ENCODE results near the gene MAGI2. TPM values are rescaled to one million over a fixed set of nuclear protein-coding genes. Genes with fewer than 3 reads are reported as not detected.

Gene MAGI2
- total and polyA plus RNA-seq, 2 donors (not counting 3 experiments of a cell fraction or from before 2014, with no cell fraction given) = 0.28 to 6.0 TPM

DNA sequence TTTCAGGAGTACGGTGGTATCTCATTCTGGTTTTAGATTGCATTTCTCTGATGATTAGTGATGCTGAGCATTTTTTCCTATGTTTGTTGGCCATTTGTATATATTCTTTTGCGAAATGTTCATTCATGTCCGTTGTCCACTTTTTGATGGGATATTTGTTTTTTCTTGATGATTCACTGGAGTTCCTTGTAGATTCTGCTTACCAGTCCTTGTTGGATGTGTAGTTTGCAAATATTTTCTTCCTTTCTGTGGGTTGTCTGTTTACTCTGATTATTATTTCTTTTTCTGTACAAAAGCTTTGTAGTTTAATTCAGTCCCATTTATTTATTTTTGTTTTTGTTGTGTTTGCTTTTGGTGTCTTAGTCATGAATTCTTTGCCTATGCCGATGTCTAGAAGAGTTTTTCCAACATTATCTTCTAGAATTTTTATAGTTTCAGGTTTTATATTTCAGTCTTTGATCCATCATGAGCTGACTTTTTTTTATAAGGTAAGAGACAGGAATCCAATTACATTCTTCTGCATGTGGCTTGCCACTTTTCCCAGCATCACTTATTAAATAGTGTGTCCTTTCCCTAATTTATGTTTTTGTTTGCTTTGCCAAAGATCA, 320.5 kb downstream of the MAGI2 start:
- DNase-seq (ENCODE audit: low read depth, low spot score) = no peak

More for the DNA sequence above, 320.5 kb downstream of the MAGI2 start:
- ChIA-PET CTCF (no interaction called here), POLR2A (no interaction called here)
- no peak overlapping the region for H3K4me3 ChIP-seq (replicated peaks in 1 of 3; ENCODE audit: insufficient read depth in 1 of 3, low read depth in 1 of 3, low read length in 3 of 3)
- H3K36me3 ChIP-seq (ENCODE audit: control insufficient read depth in 2 of 2, extremely low read depth in 1 of 2, insufficient read depth in 2 of 2, low read length in 2 of 2) = no peaks in the 10 kb centered on the region
- BruUV-seq (replicated peaks) = no TSS peak
- no peaks in the 10 kb centered on the region for H4K20me1 ChIP-seq (replicated peaks; ENCODE audit: control insufficient read depth, extremely low read depth, insufficient read depth, low read length)
- no peak for TF ChIP-seq EZH2 (IDR thresholded peaks at IDR 0.05; ENCODE audit: borderline replicate concordance, low read depth, low read length, severe bottlenecking)
- TF ChIP-seq, protein P1, sequence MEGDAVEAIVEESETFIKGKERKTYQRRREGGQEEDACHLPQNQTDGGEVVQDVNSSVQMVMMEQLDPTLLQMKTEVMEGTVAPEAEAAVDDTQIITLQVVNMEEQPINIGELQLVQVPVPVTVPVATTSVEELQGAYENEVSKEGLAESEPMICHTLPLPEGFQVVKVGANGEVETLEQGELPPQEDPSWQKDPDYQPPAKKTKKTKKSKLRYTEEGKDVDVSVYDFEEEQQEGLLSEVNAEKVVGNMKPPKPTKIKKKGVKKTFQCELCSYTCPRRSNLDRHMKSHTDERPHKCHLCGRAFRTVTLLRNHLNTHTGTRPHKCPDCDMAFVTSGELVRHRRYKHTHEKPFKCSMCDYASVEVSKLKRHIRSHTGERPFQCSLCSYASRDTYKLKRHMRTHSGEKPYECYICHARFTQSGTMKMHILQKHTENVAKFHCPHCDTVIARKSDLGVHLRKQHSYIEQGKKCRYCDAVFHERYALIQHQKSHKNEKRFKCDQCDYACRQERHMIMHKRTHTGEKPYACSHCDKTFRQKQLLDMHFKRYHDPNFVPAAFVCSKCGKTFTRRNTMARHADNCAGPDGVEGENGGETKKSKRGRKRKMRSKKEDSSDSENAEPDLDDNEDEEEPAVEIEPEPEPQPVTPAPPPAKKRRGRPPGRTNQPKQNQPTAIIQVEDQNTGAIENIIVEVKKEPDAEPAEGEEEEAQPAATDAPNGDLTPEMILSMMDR (IDR thresholded peaks at IDR 0.05; ENCODE audit: extremely low read depth in 1 of 2, insufficient read depth in 1 of 2, low read depth in 1 of 2, low read length in 2 of 2) = no peak
- TF ChIP-seq, protein P2, sequence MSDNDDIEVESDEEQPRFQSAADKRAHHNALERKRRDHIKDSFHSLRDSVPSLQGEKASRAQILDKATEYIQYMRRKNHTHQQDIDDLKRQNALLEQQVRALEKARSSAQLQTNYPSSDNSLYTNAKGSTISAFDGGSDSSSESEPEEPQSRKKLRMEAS (IDR thresholded peaks at IDR 0.05; ENCODE audit: insufficient read depth, insufficient read length) = no peak
- no peak for TF ChIP-seq POLR2A (IDR thresholded peaks at IDR 0.05; ENCODE audit: low read depth, low read length)
- TF ChIP-seq JUN (IDR thresholded peaks at IDR 0.05; ENCODE audit: borderline replicate concordance, insufficient read depth, insufficient read length, low read depth) = no peak
- no peak for TF ChIP-seq MYC (IDR thresholded peaks at IDR 0.05; ENCODE audit: low read depth, low read length)
- TF ChIP-seq GATA2 (IDR thresholded peaks at IDR 0.05; ENCODE audit: insufficient read depth, insufficient read length, low read depth, low read length) = no peak
- no peak for TF ChIP-seq POLR2AphosphoS5 (IDR thresholded peaks at IDR 0.05; ENCODE audit: insufficient read depth, low read depth, low read length)
- no peak for TF ChIP-seq FOS (IDR thresholded peaks at IDR 0.05; ENCODE audit: borderline replicate concordance, insufficient read depth, low read length)
- H3K4me1 ChIP-seq (ENCODE audit: control insufficient read depth, extremely low read depth, insufficient read depth, low read length) = no peaks in the 10 kb centered on the region
- H3K79me2 ChIP-seq (ENCODE audit: control insufficient read depth, insufficient read depth, low read length) = no peaks in the 10 kb centered on the region
- no peak overlapping the region for H2AFZ ChIP-seq (ENCODE audit: low read depth, low read length)
- intact Hi-C loops (cut with micrococcal nuclease) (no loop called here), dilution Hi-C loops (cut with MboI; ENCODE audit: extremely low pct_ligation_motif_present, low sequenced_read_pairs) (no loop called here)
- no peak overlapping the region for H3K27ac ChIP-seq (ENCODE audit: insufficient read depth, low read depth, low read length)
- H3K9me3 ChIP-seq (replicated peaks; ENCODE audit: control insufficient read depth, insufficient read depth, low read length) = no peaks in the 10 kb centered on the region
- H3K4me2 ChIP-seq (ENCODE audit: insufficient read depth, low read length) = no peak overlapping the region
- no peak for FAIRE-seq
- H3K9me1 ChIP-seq (replicated peaks; ENCODE audit: control insufficient read depth, extremely low read depth, insufficient read depth, low read length) = no peaks in the 10 kb centered on the region
- no peak overlapping the region for H3K9ac ChIP-seq (replicated peaks; ENCODE audit: extremely low read depth, insufficient read depth, low read length)
- H3K27me3 ChIP-seq (ENCODE audit: control insufficient read depth in 2 of 2, insufficient read depth in 2 of 2, low read length in 2 of 2) = no peaks in the 10 kb centered on the region
